NCI-H2029 (cell line): ENCODE measurements around the gene GLRX5.

ENCODE experiments used
- DNase-seq: peaks from one replicate; lab custom pipeline; 2025; lab: John Stamatoyannopoulos, UW

GLRX5 gene

GRCh38 chr14:95518045-95518751 is 16.7 kb upstream of the GLRX5 start:
- DNase-seq = no peak

- no peak for DNase-seq
Measured at GRCh38 chr14:95519699-95520098, 15.2 kb upstream of the GLRX5 start.

- no peak for DNase-seq
Measured at GRCh38 chr14:95520346-95520745, 14.5 kb upstream of the GLRX5 start.

- no peak for DNase-seq
Measured at GRCh38 chr14:95521001-95521400, 13.8 kb upstream of the GLRX5 start.

GRCh38 chr14:95522116-95522515 is 12.7 kb upstream of the GLRX5 start:
- DNase-seq = no peak

- no peak for DNase-seq
Measured at GRCh38 chr14:95522556-95522955, 12.3 kb upstream of the GLRX5 start.

GRCh38 chr14:95523051-95523814 is 11.6 kb upstream of the GLRX5 start:
- no peak for DNase-seq

- DNase-seq = peak; percentile 59
Measured at GRCh38 chr14:95523815-95524448, 10.9 kb upstream of the GLRX5 start.

- no peak for DNase-seq
Measured at GRCh38 chr14:95524706-95525512, 9.9 kb upstream of the GLRX5 start.

GRCh38 chr14:95525999-95526398 is 8.9 kb upstream of the GLRX5 start:
- DNase-seq = no peak

- DNase-seq = peak; percentile 24
Measured at GRCh38 chr14:95526483-95527386, 8.1 kb upstream of the GLRX5 start.

- no peak for DNase-seq
Measured at GRCh38 chr14:95527387-95528002, 7.4 kb upstream of the GLRX5 start.

GRCh38 chr14:95529216-95529615 is 5.6 kb upstream of the GLRX5 start:
- DNase-seq = no peak

GRCh38 chr14:95530473-95531276 is 4.2 kb upstream of the GLRX5 start:
- DNase-seq = no peak

- no peak for DNase-seq
Measured at GRCh38 chr14:95531473-95531872, 3.4 kb upstream of the GLRX5 start.

GRCh38 chr14:95531969-95532368 is 2.9 kb upstream of the GLRX5 start:
- no peak for DNase-seq

GRCh38 chr14:95533391-95533821 is 1.4 kb upstream of the GLRX5 start:
- no peak for DNase-seq

- no peak for DNase-seq
Measured at GRCh38 chr14:95533822-95534221, 1.0 kb upstream of the GLRX5 start.

- no peak for DNase-seq
Measured at GRCh38 chr14:95535226-95536021, 574 bp downstream of the GLRX5 start.
